Right lung (tissue), 5 donors: Measurements from ENCODE around the gene CHD6. TPM values are rescaled to one million over a fixed set of nuclear protein-coding genes. Genes with fewer than 3 reads are reported as not detected.

ENCODE experiments used
- DNase-seq, 2 donors: peaks; one replicate each; pipeline ENCODE4 v3.0.0-alpha.2; 2013
- polyA plus RNA-seq, 5 donors: library from polyadenylated mRNA; unstranded; fragments of 120-200 nt; gene quantifications; one replicate each; pipeline versions ENCODE4 v1.2.1 to v1.2.3, GENCODE V29; 2013; ENCODE audit warnings: inconsistent platforms in 1 of 5, low replicate concordance in 1 of 5; ENCODE audit not compliant: insufficient read length in 5 of 5, insufficient read depth in 1 of 5

Gene CHD6
- polyA plus RNA-seq, 5 donors = 33.0 to 64.6 (median 57.5) TPM

DNA sequence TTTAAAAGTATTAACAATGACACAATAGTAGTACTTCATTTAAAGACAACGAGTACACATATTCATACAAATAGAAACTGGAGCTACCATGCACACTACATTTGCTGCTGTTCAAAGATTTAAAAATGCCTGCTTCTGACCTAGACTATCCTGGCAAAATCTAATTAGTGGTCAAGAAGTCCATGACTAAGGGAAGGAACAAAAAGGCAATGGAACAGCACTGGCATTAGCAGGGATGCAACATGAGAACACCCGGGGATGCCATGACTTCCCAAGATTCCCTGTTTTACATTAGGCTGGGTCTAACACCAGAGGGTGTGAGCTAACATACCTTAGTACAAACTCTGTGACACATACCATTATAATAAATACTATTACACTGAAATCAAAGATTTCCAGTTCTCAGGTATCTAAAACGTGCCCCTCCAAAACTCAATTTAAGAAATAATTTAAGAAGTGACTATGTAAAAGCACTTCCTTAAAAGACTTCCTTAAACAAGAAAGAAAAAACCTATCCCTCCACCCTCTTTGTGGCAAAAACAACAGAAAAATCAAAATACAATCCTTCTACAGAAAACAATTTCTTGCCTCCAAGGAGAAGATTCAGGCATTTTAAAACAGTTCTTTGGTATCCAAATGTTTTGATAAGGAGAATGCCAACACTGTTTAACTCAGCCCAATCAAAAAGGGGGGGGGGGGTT is 25.5 kb downstream of the CHD6 start:
- DNase-seq = no peak

DNA sequence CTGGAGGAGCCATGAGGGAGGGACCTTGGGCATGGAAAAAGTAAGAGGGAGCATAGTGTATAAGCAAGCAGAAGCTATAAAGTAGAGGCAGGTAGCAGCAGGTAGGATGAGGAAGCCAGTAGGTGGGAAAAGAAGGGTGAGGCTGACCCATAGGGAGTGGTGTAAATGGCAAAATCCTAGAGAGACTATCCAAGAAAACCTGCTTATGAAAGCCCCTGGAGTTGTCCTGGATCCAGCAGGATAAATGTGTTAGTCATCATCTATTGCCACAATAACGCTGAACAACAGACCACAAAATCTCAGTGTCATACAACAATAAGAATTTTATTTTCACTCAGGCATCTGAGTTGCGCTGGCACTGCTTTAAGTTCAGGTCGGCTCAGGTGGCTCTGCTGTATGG is 30.2 kb downstream of the CHD6 start:
- DNase-seq = no peak

DNA sequence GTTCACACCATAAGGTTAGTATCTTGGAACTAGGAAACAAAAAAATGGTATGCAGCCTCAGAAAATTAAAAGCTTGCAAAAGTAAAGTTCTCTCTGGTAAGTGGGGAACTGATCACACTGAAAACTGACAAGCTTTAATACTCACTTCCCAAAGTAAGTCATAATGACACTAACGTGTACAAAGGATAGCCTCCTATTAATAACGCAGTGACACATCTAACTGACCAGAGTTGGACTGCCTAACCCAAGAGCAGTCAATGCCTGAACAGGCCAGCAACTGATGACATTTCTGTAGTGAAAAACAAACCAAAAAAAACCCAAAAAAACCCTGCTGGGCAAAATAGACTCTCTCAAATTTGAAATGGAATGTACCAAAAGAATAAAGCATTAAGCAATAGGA is 30.7 kb downstream of the CHD6 start:
- no peak for DNase-seq

DNA sequence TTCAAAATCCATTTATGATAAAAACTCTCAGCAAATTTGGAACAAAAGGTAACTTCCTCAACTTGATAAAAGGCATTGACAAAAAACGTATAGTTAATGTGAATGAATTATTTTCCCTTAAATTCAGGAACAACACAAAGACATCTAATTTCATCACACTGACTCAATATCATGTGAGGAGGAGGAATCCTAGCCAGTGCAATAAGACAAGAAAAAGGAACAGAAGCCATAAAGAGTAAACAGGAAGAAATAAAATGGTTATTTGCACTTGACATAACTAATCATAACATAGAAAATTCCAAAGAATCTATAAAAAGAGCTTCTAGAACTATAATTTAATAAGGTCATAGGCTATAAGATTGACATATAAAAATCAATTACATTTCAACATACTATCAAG is 31.4 kb downstream of the CHD6 start:
- no peak for DNase-seq

DNA sequence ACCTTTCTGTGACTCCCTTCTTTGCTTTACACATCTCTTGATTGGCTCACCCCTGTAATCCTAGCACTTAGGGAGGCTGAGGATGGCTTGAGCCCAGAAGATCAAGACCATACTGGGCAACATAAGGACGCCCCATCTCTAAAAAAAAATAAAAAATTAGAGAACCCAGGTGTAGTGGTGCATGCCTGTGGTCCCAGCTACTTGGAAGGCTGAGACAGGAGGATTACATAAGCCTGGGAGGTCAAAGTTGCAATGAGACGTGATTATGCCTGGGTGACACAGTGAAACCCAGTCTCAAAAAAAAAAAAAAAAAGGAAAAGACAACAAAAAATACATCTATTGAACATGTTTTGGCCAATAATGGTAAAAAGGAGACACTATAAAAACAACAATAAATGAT is 37.8 kb downstream of the CHD6 start:
- no peak for DNase-seq

DNA sequence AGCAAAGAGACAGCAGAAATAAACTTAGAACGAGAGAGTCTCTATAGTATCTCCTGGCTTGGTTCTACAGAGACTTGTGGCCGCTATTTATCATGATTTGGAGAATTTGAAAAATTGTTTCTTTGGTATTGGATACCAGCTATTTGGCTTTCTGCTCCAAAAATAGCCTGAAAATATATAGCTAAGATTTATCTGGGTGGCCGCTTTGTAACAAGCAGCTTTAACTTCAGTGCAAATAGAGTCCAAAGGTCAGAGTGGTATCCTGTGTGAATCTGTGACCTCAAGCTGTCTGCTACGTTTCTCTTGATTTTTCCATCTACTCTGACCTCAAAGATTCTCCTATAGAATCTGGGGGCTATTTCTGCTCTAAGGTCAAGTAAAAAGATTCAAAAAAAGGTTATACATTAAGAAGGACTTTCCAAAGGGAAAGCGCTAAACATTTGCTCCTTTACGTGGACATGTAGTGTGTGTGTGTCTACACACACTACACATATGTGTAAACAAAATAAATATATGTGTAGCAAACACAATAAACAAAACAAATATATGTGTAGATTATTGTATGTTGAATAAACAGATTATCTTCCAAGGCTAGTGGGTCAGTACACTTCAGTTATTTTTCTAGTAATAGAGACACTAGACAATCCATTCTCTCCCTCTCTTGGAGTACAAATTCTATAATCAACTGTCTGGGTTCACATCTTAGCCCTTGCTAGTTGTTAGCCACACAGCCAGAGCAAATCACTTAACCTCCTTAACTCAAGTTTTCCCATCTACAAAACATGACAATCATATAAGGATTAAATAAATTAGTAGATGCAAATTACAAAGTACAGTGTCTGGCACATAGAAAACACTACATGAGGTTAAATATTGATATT is 40.8 kb downstream of the CHD6 start:
- DNase-seq = no peak

DNA sequence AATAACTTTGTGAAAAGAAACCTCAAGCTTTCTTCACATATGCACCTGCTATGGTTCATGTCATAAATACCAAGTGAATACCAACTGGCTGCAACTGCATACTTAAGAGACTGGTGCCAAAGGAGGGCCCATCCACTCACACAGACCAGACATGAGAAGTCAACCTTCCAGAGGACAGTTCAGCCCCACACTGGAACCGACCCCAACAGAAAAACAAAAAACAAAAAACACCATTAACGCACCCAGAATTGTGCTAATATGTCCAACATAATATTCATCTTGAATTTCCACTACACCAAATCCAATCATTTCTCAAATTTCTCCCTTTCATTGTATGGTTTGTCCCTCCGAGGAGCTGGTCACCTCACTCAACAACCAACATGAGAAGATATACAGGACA is 42.8 kb downstream of the CHD6 start:
- no peak for DNase-seq

DNA sequence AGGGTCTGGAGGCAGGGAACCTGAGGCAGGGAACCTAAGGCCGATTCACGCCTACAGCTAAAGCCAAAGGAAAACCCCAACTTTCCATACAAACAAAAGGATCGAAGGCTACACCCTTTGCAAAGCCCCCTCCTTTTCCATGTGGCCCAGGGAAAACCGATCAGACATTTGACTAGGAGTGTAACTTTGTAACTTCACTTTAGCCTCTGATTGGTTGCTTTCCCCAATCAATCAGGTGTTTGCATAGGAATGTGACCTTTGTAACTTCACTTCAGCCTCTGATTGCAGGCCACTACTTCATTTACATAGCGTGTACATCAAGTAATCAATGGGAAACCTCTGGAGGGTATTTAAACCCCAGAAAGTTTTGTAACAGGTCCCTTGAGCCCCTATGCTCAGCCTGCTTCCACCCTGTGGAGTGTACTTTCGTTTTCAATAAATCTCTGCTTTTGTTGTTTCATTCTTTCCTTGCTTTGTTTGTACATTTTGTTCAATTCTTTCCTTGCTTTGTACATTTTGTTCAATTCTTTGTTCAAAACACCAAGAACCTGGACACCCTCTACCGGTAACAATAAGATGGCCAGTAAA is 43.3 kb downstream of the CHD6 start:
- no peak for DNase-seq

DNA sequence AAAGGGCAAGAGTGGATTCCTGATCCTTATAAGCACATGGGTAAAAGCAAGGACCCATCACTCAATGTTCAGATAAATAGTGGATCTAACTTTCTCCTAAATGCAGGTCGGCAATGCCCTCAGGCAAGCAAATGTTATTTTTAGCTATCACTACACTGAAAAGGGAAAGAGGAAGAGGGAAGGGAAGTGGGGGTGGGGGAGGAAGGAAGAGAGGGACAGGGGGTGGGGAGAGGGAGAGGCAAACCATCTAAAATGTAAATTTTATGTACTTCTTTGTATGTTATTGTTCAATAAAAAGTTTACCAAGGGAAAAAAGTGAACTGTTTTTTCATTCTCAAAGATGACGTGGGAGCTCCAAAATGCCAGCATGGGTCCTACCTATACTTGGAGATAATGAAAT is 44.2 kb downstream of the CHD6 start:
- DNase-seq = no peak

DNA sequence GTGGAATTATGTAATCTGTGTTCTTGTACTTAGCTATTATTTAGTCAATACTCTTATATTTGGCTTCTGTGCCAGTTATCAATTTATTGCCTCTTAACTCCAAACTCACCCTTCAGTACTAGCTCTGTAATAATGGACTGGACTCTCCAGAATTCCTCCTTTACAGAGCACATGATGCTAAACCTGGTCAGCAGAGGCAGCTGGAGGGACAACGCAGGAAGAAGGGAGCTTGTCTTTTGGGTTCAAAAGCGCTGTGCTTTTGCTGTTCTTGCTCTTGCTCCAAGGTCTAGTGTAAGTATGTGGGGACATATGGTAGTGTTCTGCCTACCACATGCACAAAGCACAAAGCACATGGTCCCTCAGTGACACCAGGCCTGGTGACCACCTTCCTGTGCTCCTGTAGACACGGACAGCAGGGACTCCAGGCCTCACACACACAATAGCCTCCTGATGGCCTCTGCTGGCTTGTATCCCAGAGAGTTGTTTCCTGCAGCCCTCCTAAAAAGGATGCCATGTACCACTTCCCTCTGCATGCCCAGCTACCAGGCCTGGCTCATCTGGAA is 46.1 kb downstream of the CHD6 start:
- DNase-seq = no peak

DNA sequence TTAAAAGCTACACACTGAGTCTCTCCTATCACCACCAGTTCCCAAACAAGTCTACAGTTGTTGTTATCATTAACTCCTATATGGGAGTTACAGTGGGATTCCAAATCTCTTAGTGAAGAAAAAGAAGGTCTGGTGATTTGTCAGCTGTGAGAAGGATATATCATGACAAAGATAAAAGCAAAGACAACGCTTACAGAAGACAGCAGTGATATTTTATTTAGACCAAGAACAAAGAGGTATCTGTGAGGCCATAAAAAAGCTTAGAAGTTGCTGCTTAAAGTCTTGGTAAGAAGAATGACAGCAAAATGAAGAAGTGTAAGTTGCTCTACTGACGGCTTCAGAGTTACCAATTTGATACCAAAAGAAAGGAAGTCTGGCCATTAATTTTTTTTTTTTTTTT is 47.2 kb downstream of the CHD6 start:
- no peak for DNase-seq

DNA sequence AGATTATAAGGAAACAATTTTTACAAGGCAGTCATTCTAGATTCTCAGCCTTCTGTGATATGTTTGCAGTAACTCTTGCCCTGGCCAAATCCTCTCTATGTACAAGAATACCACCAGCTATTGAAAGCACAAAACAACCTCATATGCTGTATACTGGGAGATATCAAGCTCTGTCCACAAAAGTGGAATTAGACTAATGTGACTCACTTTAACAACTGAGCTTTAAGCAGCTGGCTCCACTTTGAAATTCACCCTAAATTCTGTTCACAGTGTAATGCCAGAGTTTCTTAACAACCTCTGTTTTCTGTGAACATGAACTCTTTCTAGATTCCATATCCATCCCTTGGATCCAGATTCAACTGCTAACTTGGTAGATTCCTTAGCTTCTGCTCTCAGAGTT is 47.6 kb downstream of the CHD6 start:
- no peak for DNase-seq

DNA sequence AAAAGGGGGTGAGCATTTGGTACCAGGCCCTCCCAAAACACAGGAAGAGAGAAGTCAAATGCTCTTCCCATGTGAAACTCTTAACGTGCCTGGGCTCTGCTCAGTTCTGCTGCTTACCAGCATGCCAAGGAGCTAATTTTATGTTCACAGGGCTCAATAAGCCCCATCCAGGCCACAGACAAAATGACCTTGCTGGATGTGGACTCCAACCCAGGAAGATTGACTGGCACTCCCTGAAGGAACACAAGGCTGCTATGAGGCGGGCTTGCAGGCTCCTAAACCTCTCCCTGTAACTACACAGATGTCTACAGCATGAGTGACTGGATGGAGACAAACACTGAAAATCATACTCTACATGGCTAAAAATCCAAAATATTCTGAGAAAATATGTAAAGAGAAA is 50.6 kb downstream of the CHD6 start:
- DNase-seq = no peak

DNA sequence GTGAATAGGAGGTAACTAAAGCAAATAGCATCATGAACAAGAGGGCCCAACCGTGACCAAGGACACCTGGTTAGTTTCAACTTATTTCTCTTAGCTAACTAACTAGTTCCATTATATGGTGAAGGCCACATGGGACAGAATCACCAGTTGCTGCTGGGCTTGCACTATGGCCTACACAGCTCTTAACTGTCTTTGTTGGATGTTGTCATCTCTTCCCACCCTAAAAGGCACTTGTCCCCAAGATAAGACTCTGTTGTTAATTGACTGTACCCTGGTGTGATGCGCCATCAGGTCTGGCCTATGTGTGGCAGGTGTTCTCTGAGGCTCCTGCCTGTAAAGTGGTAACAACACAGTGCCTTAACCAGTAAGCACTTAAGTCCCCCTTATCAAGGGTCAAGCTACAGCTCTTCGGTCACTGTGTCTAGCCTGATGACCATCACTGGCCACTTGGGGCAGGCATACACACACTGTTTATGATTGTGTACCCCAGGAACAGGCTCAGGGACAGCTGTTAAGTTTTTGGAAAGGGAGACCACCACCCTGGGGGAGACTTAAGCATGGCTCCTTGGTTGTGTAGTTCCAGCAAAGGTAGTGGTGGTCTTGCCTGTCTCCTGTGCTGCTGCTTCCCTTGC is 51.2 kb downstream of the CHD6 start:
- no peak for DNase-seq

DNA sequence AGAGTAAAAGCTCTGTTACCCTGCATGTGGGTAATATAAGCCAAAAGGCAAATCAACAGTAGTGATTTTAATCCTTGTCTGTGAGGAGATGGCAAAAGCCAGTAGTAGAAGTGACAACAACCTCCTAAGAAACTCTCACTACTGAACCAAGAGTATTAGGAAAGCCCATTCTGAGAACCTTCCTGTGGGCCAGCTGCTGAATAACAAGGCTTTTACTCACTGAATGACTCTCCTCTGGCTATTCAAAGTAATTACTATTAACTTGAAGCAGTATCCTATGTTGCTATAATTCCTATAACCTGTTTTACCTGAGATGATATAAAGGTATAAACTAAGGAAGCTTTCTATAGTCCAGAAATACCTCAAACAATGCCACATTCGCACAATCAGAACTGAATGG is 55.1 kb downstream of the CHD6 start:
- DNase-seq = no peak

DNA sequence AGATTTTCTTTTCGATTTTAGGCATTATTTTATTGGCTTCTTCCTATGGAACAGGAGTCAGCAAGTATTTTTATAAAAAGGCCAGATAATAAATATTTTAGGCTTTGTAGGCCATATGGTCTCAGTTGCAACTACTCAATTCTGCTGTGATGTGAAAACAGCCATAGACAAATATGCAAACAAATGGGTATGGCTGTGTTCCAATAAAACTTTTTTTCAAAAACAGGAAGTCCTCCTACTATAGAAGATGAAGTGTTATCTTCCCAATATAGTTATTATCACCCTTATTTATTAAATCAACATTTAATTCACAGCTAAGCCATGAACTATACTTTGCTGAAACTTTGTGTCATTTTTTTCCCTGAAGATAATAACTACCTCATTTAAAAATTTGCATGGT is 57.2 kb downstream of the CHD6 start:
- DNase-seq = no peak

DNA sequence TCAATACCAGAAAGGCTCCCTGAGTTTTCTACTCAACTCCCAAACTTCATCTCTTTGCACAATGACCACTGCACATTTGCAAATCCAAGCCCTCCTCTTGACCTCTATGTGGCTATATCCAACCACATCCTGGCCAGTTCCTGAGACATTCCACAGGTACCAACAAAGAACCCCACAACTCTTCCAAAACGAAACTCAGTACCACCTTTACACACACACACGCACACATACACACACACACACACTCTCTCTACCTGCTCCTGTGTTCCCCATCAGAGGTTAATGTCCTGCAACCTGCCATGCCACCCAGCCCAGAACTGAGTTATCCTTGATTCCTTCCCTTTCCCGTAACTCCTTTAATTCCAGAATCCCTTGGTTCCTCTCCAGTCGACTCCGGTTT is 58.5 kb downstream of the CHD6 start:
- DNase-seq = no peak

DNA sequence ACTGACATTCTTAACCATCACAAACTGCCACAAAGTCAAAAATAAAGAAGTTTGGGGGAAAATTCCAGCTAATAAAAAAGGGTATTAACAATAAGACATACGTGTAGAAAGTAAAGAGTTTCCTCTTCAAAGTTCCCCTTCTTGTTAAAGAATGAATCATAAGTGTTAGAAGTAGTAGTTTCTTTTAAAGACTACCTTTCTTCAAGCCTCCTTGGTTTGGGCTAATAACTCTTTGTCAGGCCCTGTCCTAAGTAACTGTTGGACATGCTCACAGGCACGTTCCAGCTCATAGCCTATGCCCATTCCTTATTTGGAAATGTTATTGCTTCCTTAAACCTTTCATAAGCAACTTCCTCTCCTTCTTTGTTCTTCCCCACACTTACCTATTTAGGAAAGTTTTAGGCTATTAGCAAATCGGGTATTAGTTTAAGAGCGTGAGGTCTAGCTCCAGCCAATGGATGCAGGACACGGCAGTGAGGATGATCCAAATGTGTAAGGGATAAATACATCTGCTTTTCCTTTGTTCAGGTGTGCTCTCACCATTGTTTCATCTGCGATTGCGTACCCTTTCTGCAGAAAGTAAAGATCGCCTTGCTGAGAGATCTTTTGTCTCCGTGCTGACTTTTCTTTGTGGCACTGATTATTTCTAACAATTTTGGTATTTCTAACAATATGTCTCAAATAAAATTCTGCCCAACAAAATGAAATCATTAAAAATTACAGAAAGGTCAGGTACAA is 64.9 kb downstream of the CHD6 start:
- DNase-seq = no peak

DNA sequence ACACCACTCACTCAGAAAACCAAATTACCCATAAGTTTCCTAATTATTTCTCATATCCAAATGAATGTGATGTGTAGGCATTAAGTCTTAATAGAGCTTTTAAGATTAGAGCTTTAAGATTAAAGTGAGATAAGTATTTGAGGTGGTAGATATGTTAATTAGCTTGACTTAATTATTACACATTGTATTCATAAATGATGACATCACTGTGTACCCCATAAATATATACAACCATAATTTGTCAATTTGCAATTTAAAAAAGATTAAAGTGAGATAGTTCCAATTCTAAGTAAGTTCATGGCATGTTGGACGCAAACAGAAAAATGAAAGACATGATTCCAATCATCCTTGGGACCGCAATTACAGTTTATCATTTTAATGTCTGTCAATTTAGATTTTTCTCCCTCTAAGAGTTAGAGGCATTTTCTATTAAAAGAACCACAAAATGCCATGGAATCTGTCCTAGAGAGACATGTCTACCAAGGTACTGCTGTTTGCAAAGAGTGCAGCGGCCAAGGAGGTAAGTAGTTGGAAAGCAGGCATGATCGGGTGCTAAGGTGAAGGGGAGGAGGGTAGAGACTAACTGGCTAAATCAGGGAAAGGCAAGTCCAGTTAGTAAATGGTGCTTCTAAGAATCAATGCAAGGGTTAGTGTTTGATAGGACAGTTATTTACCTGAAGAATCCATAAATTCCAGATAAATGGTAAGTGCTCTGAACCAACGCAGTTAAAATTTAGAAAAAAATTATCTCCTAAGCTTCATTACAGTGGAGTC is 65.7 kb downstream of the CHD6 start:
- DNase-seq = no peak

DNA sequence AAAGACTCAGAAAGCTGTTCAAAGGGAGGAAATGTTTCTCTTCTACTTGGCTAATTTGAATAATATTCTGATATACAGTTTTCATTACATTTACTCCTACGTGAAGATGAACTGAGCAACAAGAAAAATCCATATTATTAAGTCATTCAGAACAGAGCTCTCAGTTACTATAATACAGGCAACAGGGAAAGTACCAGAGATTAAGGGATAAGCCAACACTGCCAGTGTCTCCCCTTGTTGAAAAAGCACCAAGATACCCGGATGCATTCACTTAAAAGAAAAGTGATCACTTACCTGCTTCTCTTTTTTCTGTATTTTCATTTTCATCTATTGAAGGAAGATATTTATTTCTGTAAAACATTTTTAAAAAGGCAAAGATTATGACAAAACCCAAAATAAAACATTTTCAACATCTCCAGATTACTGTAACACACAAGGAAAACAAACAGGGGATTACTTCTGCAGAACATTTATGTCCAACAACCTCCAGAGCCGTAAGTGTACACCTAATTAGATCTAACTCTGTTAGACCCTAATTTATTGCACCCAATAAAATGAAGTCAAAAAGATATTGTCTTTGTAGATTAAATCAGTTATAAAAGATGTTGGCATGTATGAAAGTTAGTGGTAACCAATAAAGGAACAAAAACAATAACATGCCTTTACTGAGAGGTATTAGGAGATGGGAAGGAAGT is 67.0 kb downstream of the CHD6 start:
- DNase-seq = no peak
